CD1c-positive myeloid dendritic cell (primary cell): Measurements from ENCODE around the gene FGF21.

ENCODE experiments used
- DNase-seq: peaks from one replicate; pipeline ENCODE4 v3.0.0-alpha.2; 2016; ENCODE audit errors: extremely low spot score

The FGF21 gene

GRCh38 chr19:48728911-48729664 is 26.2 kb upstream of the FGF21 start:
- DNase-seq: no peak

GRCh38 chr19:48731452-48731851 is 23.9 kb upstream of the FGF21 start:
- DNase-seq: no peak

GRCh38 chr19:48734625-48735024 is 20.7 kb upstream of the FGF21 start:
- no peak for DNase-seq

GRCh38 chr19:48735031-48735615 is 20.2 kb upstream of the FGF21 start:
- no peak for DNase-seq

GRCh38 chr19:48737360-48737998 is 17.8 kb upstream of the FGF21 start:
- DNase-seq: no peak

- DNase-seq: peak; percentile 92
Observed at GRCh38 chr19:48738557-48739403, 16.5 kb upstream of the FGF21 start.

- peak; percentile 14 for DNase-seq
Observed at GRCh38 chr19:48739404-48740163, 15.7 kb upstream of the FGF21 start.

- DNase-seq: no peak
Observed at GRCh38 chr19:48740164-48740972, 15.0 kb upstream of the FGF21 start, which contains the start of gene RASIP1. Gene RASIP1 (minus strand): TSS chr19:48740610. CDS start chr19:48740282, 328 bp downstream.

GRCh38 chr19:48741129-48741999 is 14.0 kb upstream of the FGF21 start:
- DNase-seq: peak; percentile 17

GRCh38 chr19:48742096-48742495 is 13.2 kb upstream of the FGF21 start:
- peak; percentile 50 for DNase-seq

- DNase-seq: peak; percentile 79
Observed at GRCh38 chr19:48745208-48745995, 9.9 kb upstream of the FGF21 start.

GRCh38 chr19:48746110-48746509 is 9.2 kb upstream of the FGF21 start:
- DNase-seq: no peak

- peak; percentile 88 for DNase-seq
Observed at GRCh38 chr19:48746738-48747575, 8.4 kb upstream of the FGF21 start, which contains the start of gene IZUMO1. Gene IZUMO1 (minus strand): TSS chr19:48746909. CDS start chr19:48745859, 1,050 bp downstream.

- no peak for DNase-seq
Observed at GRCh38 chr19:48749571-48750198, 5.6 kb upstream of the FGF21 start.

GRCh38 chr19:48750351-48750750 is 5.0 kb upstream of the FGF21 start:
- no peak for DNase-seq

- no peak for DNase-seq
Observed at GRCh38 chr19:48750771-48751504, 4.4 kb upstream of the FGF21 start.
